22Rv1 (cell line): Measurements from ENCODE around the gene TRAF3.

Experiments used
- CTCF ChIP-seq: fragments of 450-650 bp; IDR thresholded peaks from 2 replicates; pipeline ENCODE4 v1.5.1; 2017; ENCODE audit warnings: mild to moderate bottlenecking
- ZFX ChIP-seq: fragments of 450-650 bp; IDR thresholded peaks from 2 replicates; pipeline ENCODE4 v1.6.1; 2017; ENCODE audit warnings: antibody characterized with exemption, borderline replicate concordance

- no peak for TF ChIP-seq CTCF
- no peak for TF ChIP-seq ZFX
Measured at GRCh38 chr14:102866982-102867761, 89.9 kb downstream of the TRAF3 start.
